GM23248 (cell line): ENCODE results near the gene SIRT4. TPM values are rescaled to one million over a fixed set of nuclear protein-coding genes. Genes with fewer than 3 reads are reported as not detected.
"Not testable (repeated sequence)": the region's sequence is repeated elsewhere in the genome, so short reads cannot be mapped to it uniquely, and the experiment has no call there.

Source experiments
- DNase-seq: peaks from one replicate; pipeline ENCODE4 v3.0.0-alpha.2; 2015
- H2AFZ ChIP-seq: fragments of 200-600 bp; sonication (generic); 2 replicates; pipeline ENCODE4 v1.6.1; 2016; ENCODE audit warnings: antibody characterized with exemption
- H3F3A ChIP-seq: fragments of 200-600 bp; sonication (generic); 2 replicates; pipeline ENCODE4 v1.6.1; 2016; ENCODE audit warnings: mild to moderate bottlenecking, antibody characterized with exemption, mixed run types; ENCODE audit not compliant: insufficient read depth
- H3K27ac ChIP-seq: fragments of 200-600 bp; sonication (generic); 2 replicates; pipeline ENCODE4 v1.5.1; 2016; ENCODE audit warnings: mild to moderate bottlenecking
- H3K27me3 ChIP-seq: fragments of 200-600 bp; sonication (generic); replicated peaks from 2 replicates; pipeline ENCODE4 v1.6.1; 2016; ENCODE audit warnings: mild to moderate bottlenecking; ENCODE audit not compliant: insufficient read depth
- H3K36me3 ChIP-seq: fragments of 200-600 bp; sonication (generic); 2 replicates; pipeline ENCODE4 v1.6.1; 2016; ENCODE audit warnings: low read depth, mild to moderate bottlenecking
- H3K4me1 ChIP-seq: fragments of 200-600 bp; sonication (generic); 2 replicates; pipeline ENCODE4 v1.6.1; 2016; ENCODE audit warnings: mild to moderate bottlenecking; ENCODE audit not compliant: insufficient read depth
- H3K4me2 ChIP-seq: fragments of 200-600 bp; sonication (generic); one replicate; pipeline ENCODE4 v1.6.1; 2016; ENCODE audit warnings: mild to moderate bottlenecking; ENCODE audit not compliant: unreplicated experiment
- H3K4me3 ChIP-seq: fragments of 200-600 bp; sonication (generic); 2 replicates; pipeline ENCODE4 v1.5.1; 2016; ENCODE audit warnings: mild to moderate bottlenecking
- H3K79me2 ChIP-seq: fragments of 200-600 bp; sonication (generic); 2 replicates; pipeline ENCODE4 v1.6.1; 2016; ENCODE audit warnings: mild to moderate bottlenecking; ENCODE audit not compliant: insufficient read depth
- H3K9ac ChIP-seq: fragments of 200-600 bp; sonication (generic); 2 replicates; pipeline ENCODE4 v1.6.1; 2016; ENCODE audit warnings: mild to moderate bottlenecking
- H3K9me2 ChIP-seq: fragments of 200-600 bp; sonication (generic); 2 replicates; pipeline ENCODE4 v1.6.1; 2016; ENCODE audit warnings: mixed run types, mild to moderate bottlenecking, moderate library complexity; ENCODE audit not compliant: insufficient read depth
- H3K9me3 ChIP-seq: fragments of 200-600 bp; sonication (generic); one replicate; pipeline ENCODE4 v1.6.1; 2017; ENCODE audit warnings: low read depth
- H4K20me1 ChIP-seq: fragments of 200-600 bp; sonication (generic); 2 replicates; pipeline ENCODE4 v1.6.0; 2016; ENCODE audit not compliant: insufficient read depth
- EZH2 ChIP-seq: fragments of 200-600 bp; sonication (generic); IDR thresholded peaks from 2 replicates; pipeline ENCODE4 v1.6.1; 2018; ENCODE audit warnings: antibody characterized with exemption, mild to moderate bottlenecking; ENCODE audit not compliant: insufficient read depth, poor library complexity, severe bottlenecking
- EZH2phosphoT487 ChIP-seq: fragments of 200-600 bp; sonication (generic); IDR thresholded peaks from 2 replicates; pipeline ENCODE4 v1.6.1; 2018; ENCODE audit warnings: antibody characterized with exemption, moderate library complexity, mild to moderate bottlenecking, low read depth; ENCODE audit not compliant: insufficient read depth
- WGBS, 2 experiments: methylation state at CpG; one replicate each; pipeline ENCODE4 v1.1.6; 2015 to 2017; ENCODE audit warnings: low lambda C conversion rate in 2 of 2, low coverage in 1 of 2; ENCODE audit errors: missing lambda C conversion rate in 2 of 2; 5-methylcytosine and 5-hydroxymethylcytosine counted together
- in situ Hi-C: fragments of 300-500 bp; cut with MboI; formaldehyde crosslinking; loops from 2 replicates; pipeline ENCODE4 v1.15.0; 2020
- polyA plus RNA-seq: library from polyadenylated mRNA; unstranded; fragments of >200 nt; fragmentation: Nextera tagmentation; extraction: Ambion mirVana; gene quantifications from 2 replicates; pipeline ENCODE4 v1.2.1, GENCODE V29; 2016
- total RNA-seq: library from RNA; depleted of rRNA; stranded (reverse); fragments of >200 nt; shearing (Covaris generic); gene quantifications from 2 replicates; pipeline ENCODE4 v1.2.3, GENCODE V29; 2014; rRNA removed

SIRT4 gene, protein sequence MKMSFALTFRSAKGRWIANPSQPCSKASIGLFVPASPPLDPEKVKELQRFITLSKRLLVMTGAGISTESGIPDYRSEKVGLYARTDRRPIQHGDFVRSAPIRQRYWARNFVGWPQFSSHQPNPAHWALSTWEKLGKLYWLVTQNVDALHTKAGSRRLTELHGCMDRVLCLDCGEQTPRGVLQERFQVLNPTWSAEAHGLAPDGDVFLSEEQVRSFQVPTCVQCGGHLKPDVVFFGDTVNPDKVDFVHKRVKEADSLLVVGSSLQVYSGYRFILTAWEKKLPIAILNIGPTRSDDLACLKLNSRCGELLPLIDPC
- total RNA-seq (not detected in 2 replicates), polyA plus RNA-seq (1.4 TPM in 2 replicates)

DNA sequence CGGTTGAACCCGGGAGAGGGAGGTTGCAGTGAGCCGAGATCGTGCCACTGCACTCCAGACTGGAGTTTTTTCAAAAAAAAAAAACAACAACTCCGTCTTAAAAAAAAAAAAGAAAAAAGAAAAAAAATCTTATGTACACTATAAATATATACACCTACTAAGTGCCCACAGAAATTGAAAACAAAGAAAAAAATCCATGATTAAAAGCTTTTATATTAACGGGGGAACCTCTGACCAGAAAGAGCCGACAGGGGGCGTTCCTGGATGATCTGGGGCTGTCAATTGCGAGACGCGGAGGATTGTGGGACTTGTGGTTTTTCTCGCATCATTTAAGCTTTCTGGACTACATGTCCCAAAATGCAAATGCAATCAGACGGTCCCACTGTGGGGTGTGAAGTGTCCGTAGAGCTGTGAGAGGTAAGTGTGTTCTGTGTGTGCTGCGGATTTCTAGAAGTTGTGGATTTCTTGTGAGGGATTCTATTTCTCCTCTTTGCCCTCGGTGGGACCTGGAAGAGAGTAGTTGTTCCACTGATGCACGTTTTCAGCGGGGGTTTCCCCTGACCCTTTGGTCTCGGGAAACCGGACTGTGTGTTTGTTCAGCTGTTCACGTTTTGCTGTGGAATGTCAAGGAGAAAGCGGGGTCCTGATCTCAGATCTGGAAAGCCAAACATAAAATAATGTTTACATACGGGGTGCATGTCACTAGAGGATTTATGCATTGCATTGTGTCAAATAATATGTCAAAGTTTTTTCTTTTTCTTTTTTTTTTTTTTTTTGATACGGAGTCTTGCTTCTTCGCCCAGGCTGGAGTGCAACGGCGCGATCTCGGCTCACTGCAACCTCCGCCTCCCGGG is at the start of gene SIRT4:
TSS of gene SIRT4 (plus strand) at position 360 of the 854 bp plus-strand sequence. CDS start 1,241 bp downstream, outside the sequence.
- Histone ChIP-seq H3K4me1 (no peaks in the 10 kb centered on the region), H3F3A (0 out of 2 replicates have a peak, but pooled peaks cover 5% of the 10 kb centered on the region), H2AFZ (peak within 1 kb of the TSS; percentile 100), H4K20me1 (no peaks in the 10 kb centered on the region), H3K27ac (peak within 1 kb of the TSS; percentile 48), H3K4me2 (peak within 1 kb of the TSS; percentile 83), H3K27me3 (no peaks in the 10 kb centered on the region), H3K36me3 (no peaks in the 10 kb centered on the region), H3K79me2 (no peaks in the 10 kb centered on the region), H3K9me3 (no peaks in the 10 kb centered on the region), H3K9me2 (no peaks in the 10 kb centered on the region), H3K4me3 (peak within 1 kb of the TSS; percentile 97), H3K9ac (peak within 1 kb of the TSS; percentile 83)
- peak; percentile 96 for DNase-seq
- TF ChIP-seq EZH2 (no peak), EZH2phosphoT487 (no peak)
- WGBS, 2 experiments, result 4 to 5% methylated on average over 31 of the region's 31 CpGs
- in situ Hi-C loops, result no loop called here

- H2AFZ ChIP-seq, H3K9ac ChIP-seq, DNase-seq, H3K9me3 ChIP-seq, H4K20me1 ChIP-seq, H3K4me3 ChIP-seq, H3K27me3 ChIP-seq, H3K4me2 ChIP-seq, H3K9me2 ChIP-seq, in situ Hi-C loops: not testable (repeated sequence)
- peaks cover 86% of the 10 kb centered on the region for H3K4me1 ChIP-seq
- peaks cover 20% of the 10 kb centered on the region; the same call in 1 of the 2 replicates for H3K36me3 ChIP-seq
- H3F3A ChIP-seq, result peaks cover 66% of the 10 kb centered on the region
- peaks cover 98% of the 10 kb centered on the region for H3K79me2 ChIP-seq
- peak overlapping the region; percentile 45 for H3K27ac ChIP-seq
- 76 to 78% methylated on average over 6 of the region's 6 CpGs for WGBS, 2 experiments
Observed at GRCh38 chr12:120253313-120253712, 48.8 kb upstream of the SIRT4 start.

- in situ Hi-C loops, result no loop called here
- 95 to 99% methylated on average over 7 of the region's 7 CpGs for WGBS, 2 experiments
- no peaks in the 10 kb centered on the region for H3K9me3 ChIP-seq
- no peaks in the 10 kb centered on the region for H3K9me2 ChIP-seq
- H3K36me3 ChIP-seq, result peaks cover 20% of the 10 kb centered on the region; the same call in 1 of the 2 replicates
- H3K27ac ChIP-seq, result 0 out of 2 replicates have a peak overlapping the region, but pooled peaks have one; percentile 24
- H3K4me2 ChIP-seq, result no peak overlapping the region
- H3K9ac ChIP-seq, result no peak overlapping the region
- H3F3A ChIP-seq, result peaks cover 67% of the 10 kb centered on the region
- no peak overlapping the region for H3K4me3 ChIP-seq
- H3K79me2 ChIP-seq, result peaks cover 98% of the 10 kb centered on the region
- H4K20me1 ChIP-seq, result no peaks in the 10 kb centered on the region
- peaks cover 86% of the 10 kb centered on the region for H3K4me1 ChIP-seq
- H2AFZ ChIP-seq, result no peak overlapping the region
- no peak for DNase-seq
- TF ChIP-seq EZH2phosphoT487 (no peak), EZH2 (no peak)
- no peaks in the 10 kb centered on the region for H3K27me3 ChIP-seq
Observed at GRCh38 chr12:120254809-120255208, 47.3 kb upstream of the SIRT4 start.

- Histone ChIP-seq H3K27ac (peak overlapping the region; percentile 82), H3F3A (peaks cover 79% of the 10 kb centered on the region), H3K9me2 (no peaks in the 10 kb centered on the region), H3K9ac (peak overlapping the region; percentile 59), H3K27me3 (no peaks in the 10 kb centered on the region), H2AFZ (no peak overlapping the region), H3K4me1 (peaks cover 80% of the 10 kb centered on the region), H4K20me1 (no peaks in the 10 kb centered on the region), H3K9me3 (no peaks in the 10 kb centered on the region), H3K4me3 (peak overlapping the region; percentile 53), H3K79me2 (peaks cover 98% of the 10 kb centered on the region), H3K4me2 (peak overlapping the region; percentile 72), H3K36me3 (peaks cover 15% of the 10 kb centered on the region; the same call in 1 of the 2 replicates)
- TF ChIP-seq EZH2phosphoT487 (no peak), EZH2 (no peak)
- 0 to 1% methylated on average over 9 of the region's 9 CpGs for WGBS, 2 experiments
- DNase-seq, result peak; percentile 97
- in situ Hi-C loops, result no loop called here
Observed at GRCh38 chr12:120257041-120257821, 44.9 kb upstream of the SIRT4 start.
